ENCODE results near the gene MTFR1L.

DNA sequence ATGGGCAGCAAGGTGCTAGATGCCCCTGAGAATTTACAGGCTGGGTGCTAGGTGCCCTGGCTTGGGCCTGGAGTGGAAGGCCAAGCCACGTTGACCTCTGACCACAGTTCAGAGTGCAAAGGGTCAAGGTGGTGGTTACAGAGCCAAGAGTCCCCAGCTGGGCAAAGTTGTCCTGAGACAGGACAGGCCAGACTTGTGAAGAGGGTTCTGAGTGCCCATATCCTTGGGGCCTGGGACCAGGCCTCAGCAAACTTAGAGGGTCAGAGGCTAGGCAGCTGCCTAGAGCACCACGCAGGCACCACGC is 38.7 kb upstream of the MTFR1L start:
- no peak for TF ChIP-seq POLR2A (IDR thresholded peaks at IDR 0.05)
- TF ChIP-seq, protein P1, sequence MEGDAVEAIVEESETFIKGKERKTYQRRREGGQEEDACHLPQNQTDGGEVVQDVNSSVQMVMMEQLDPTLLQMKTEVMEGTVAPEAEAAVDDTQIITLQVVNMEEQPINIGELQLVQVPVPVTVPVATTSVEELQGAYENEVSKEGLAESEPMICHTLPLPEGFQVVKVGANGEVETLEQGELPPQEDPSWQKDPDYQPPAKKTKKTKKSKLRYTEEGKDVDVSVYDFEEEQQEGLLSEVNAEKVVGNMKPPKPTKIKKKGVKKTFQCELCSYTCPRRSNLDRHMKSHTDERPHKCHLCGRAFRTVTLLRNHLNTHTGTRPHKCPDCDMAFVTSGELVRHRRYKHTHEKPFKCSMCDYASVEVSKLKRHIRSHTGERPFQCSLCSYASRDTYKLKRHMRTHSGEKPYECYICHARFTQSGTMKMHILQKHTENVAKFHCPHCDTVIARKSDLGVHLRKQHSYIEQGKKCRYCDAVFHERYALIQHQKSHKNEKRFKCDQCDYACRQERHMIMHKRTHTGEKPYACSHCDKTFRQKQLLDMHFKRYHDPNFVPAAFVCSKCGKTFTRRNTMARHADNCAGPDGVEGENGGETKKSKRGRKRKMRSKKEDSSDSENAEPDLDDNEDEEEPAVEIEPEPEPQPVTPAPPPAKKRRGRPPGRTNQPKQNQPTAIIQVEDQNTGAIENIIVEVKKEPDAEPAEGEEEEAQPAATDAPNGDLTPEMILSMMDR (IDR thresholded peaks at IDR 0.05) = no peak

Measured in heart left ventricle (tissue), 13 donors.